ENCODE data around the gene PYGB.

PYGB gene

GRCh38 chr20:25291432-25292133 is 43.7 kb downstream of the PYGB start:
- no peak overlapping the region for H3K4ac ChIP-seq (ENCODE audit: low read length)
- H2AFZ ChIP-seq (ENCODE audit: low read length): no peak overlapping the region
- no peaks in the 10 kb centered on the region for H3K4me1 ChIP-seq (ENCODE audit: control insufficient read depth in 2 of 2, insufficient read depth in 1 of 2, low read depth in 1 of 2, low read length in 2 of 2)
- no peak overlapping the region for H3K4me2 ChIP-seq (ENCODE audit: insufficient read depth, low read length, poor library complexity, severe bottlenecking)
- no peak overlapping the region for H3K4me3 ChIP-seq (ENCODE audit: low read length in 2 of 2)
- peaks cover 0 to 2% of the 10 kb centered on the region in 2 donors for H3K9me3 ChIP-seq (replicated peaks in 1 of 2; ENCODE audit: control insufficient read depth in 2 of 2, insufficient read depth in 1 of 2, low read depth in 1 of 2, low read length in 2 of 2)
- peak overlapping the region; percentile 45 for H3K18ac ChIP-seq (ENCODE audit: low read length)
- WGBS, 2 donors (ENCODE audit: extremely low coverage in 2 of 2, insufficient read length in 2 of 2, insufficient replicate concordance in 1 of 2): no CpG with 5 or more reads among the region's 26 CpGs
- no peak overlapping the region for H4K91ac ChIP-seq (ENCODE audit: low read depth, low read length, poor library complexity)
- peak overlapping the region; percentile 29 for H3K23ac ChIP-seq (ENCODE audit: low read depth, low read length, poor library complexity)
- peak overlapping the region; percentile 16 for H2BK120ac ChIP-seq (ENCODE audit: low read depth, low read length)
- no peak overlapping the region for H4K8ac ChIP-seq (ENCODE audit: low read depth, low read length)
- H2BK12ac ChIP-seq (ENCODE audit: low read length): peak overlapping the region; percentile 18
- peak overlapping the region; percentile 53 for H2BK5ac ChIP-seq (ENCODE audit: low read length)
- no peaks in the 10 kb centered on the region for H3K27me3 ChIP-seq (ENCODE audit: control insufficient read depth in 3 of 3, insufficient read depth in 3 of 3, low read depth in 1 of 3, low read length in 3 of 3)
- peak overlapping the region; percentile 84 for H3K14ac ChIP-seq (ENCODE audit: low read length)
- H3K27ac ChIP-seq (replicated peaks; ENCODE audit: low read length): no peak overlapping the region
- peaks cover 3% of the 10 kb centered on the region for H3K79me1 ChIP-seq (ENCODE audit: low read depth, low read length)
- peak overlapping the region; percentile 4 for H3K9ac ChIP-seq (ENCODE audit: low read depth, low read length, poor library complexity)
- peaks cover 49 to 85% of the 10 kb centered on the region in 2 donors for H3K36me3 ChIP-seq (replicated peaks in 1 of 2; ENCODE audit: control insufficient read depth in 2 of 2, insufficient read depth in 2 of 2, low read length in 2 of 2)
- H2AK5ac ChIP-seq (ENCODE audit: low read depth, low read length): no peak overlapping the region
- no peak overlapping the region for H2BK15ac ChIP-seq (ENCODE audit: low read length)
- no peak for DNase-seq (ENCODE audit: low spot score)

DNA sequence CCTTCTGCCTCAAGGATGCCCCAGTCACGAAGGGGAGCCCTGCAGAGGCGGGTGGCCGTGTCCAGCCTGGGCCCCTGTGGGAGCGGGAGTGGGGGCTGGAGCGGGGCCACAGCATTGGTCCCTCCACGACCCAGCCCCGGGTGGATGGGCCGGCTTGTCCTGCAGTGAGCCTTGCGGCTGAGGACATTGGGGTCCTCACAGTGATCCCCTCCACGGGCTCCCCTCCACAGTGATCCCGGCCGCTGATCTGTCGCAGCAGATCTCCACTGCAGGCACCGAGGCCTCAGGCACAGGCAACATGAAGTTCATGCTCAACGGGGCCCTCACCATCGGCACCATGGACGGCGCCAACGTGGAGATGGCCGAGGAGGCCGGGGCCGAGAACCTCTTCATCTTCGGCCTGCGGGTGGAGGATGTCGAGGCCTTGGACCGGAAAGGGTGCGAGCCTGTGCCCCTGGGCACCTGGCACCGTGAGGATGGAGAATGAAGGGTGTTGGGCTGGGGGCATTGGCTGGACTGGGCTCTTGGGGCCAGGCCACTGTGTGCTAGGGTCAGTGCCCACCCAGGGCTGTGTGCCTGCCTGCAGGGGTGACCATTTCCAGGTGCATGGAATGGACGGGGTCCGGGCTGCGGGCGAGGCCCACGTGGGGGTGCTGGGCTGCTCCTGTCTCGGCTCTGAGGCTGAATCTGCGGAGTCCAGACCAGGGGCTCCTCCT is 44.4 kb downstream of the PYGB start:
- Histone ChIP-seq H2BK12ac (ENCODE audit: low read length) (peak overlapping the region; percentile 18), H2BK5ac (ENCODE audit: low read length) (peak overlapping the region; percentile 53), H3K4ac (ENCODE audit: low read length) (no peak overlapping the region), H3K9ac (ENCODE audit: low read depth, low read length, poor library complexity) (no peak overlapping the region), H3K4me3 (ENCODE audit: low read length in 2 of 2) (no peak overlapping the region), H3K9me3 (replicated peaks in 1 of 2; ENCODE audit: control insufficient read depth in 2 of 2, insufficient read depth in 1 of 2, low read depth in 1 of 2, low read length in 2 of 2) (peaks cover 0 to 2% of the 10 kb centered on the region in 2 donors), H3K27ac (replicated peaks; ENCODE audit: low read length) (no peak overlapping the region), H3K36me3 (replicated peaks in 1 of 2; ENCODE audit: control insufficient read depth in 2 of 2, insufficient read depth in 2 of 2, low read length in 2 of 2) (peaks cover 50 to 85% of the 10 kb centered on the region in 2 donors), H3K14ac (ENCODE audit: low read length) (no peak overlapping the region), H2BK15ac (ENCODE audit: low read length) (no peak overlapping the region), H3K79me1 (ENCODE audit: low read depth, low read length) (peaks cover 3% of the 10 kb centered on the region), H3K23ac (ENCODE audit: low read depth, low read length, poor library complexity) (no peak overlapping the region), H3K27me3 (ENCODE audit: control insufficient read depth in 3 of 3, insufficient read depth in 3 of 3, low read depth in 1 of 3, low read length in 3 of 3) (no peaks in the 10 kb centered on the region), H3K4me1 (ENCODE audit: control insufficient read depth in 2 of 2, insufficient read depth in 1 of 2, low read depth in 1 of 2, low read length in 2 of 2) (no peaks in the 10 kb centered on the region), H3K18ac (ENCODE audit: low read length) (peak overlapping the region; percentile 17), H3K4me2 (ENCODE audit: insufficient read depth, low read length, poor library complexity, severe bottlenecking) (no peak overlapping the region), H4K91ac (ENCODE audit: low read depth, low read length, poor library complexity) (no peak overlapping the region), H2BK120ac (ENCODE audit: low read depth, low read length) (no peak overlapping the region), H2AK5ac (ENCODE audit: low read depth, low read length) (no peak overlapping the region), H2AFZ (ENCODE audit: low read length) (no peak overlapping the region), H4K8ac (ENCODE audit: low read depth, low read length) (no peak overlapping the region)
- WGBS, 2 donors (ENCODE audit: extremely low coverage in 2 of 2, insufficient read length in 2 of 2, insufficient replicate concordance in 1 of 2): no CpG with 5 or more reads among the region's 35 CpGs
- DNase-seq (ENCODE audit: low spot score): no peak

DNA sequence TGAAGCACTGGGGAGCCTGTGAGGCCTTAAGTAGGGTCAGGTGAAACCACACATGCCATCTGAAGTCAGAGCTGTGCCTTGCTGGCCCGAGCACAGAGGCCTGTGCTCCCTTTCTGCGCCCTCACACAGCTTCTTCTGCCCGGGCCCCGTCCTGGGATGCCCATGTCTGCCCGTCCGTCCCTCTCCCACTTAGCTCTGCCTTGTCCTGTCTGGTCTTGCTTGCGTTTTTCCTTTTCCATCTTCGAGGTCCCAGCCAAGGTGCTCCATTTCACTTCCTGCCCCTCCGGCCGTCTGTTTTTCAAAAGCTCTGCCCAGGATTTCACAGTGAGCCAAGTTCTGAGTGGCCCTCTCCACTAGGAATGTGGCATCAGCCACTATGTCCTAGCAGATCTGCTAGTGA is 45.6 kb downstream of the PYGB start:
- Histone ChIP-seq H3K79me1 (ENCODE audit: low read depth, low read length) (peaks cover 3% of the 10 kb centered on the region), H3K27ac (replicated peaks; ENCODE audit: low read length) (no peak overlapping the region), H2AK5ac (ENCODE audit: low read depth, low read length) (no peak overlapping the region), H2BK5ac (ENCODE audit: low read length) (no peak overlapping the region), H3K4ac (ENCODE audit: low read length) (no peak overlapping the region), H3K9me3 (replicated peaks in 1 of 2; ENCODE audit: control insufficient read depth in 2 of 2, insufficient read depth in 1 of 2, low read depth in 1 of 2, low read length in 2 of 2) (peaks cover 0 to 2% of the 10 kb centered on the region in 2 donors), H3K27me3 (ENCODE audit: control insufficient read depth in 3 of 3, insufficient read depth in 3 of 3, low read depth in 1 of 3, low read length in 3 of 3) (no peaks in the 10 kb centered on the region), H3K36me3 (replicated peaks in 1 of 2; ENCODE audit: control insufficient read depth in 2 of 2, insufficient read depth in 2 of 2, low read length in 2 of 2) (peaks cover 47 to 82% of the 10 kb centered on the region in 2 donors), H3K4me3 (ENCODE audit: low read length in 2 of 2) (no peak overlapping the region), H2BK15ac (ENCODE audit: low read length) (no peak overlapping the region), H3K9ac (ENCODE audit: low read depth, low read length, poor library complexity) (no peak overlapping the region), H3K23ac (ENCODE audit: low read depth, low read length, poor library complexity) (no peak overlapping the region), H3K4me1 (ENCODE audit: control insufficient read depth in 2 of 2, insufficient read depth in 1 of 2, low read depth in 1 of 2, low read length in 2 of 2) (no peaks in the 10 kb centered on the region), H2AFZ (ENCODE audit: low read length) (no peak overlapping the region), H4K91ac (ENCODE audit: low read depth, low read length, poor library complexity) (no peak overlapping the region), H2BK120ac (ENCODE audit: low read depth, low read length) (no peak overlapping the region), H3K4me2 (ENCODE audit: insufficient read depth, low read length, poor library complexity, severe bottlenecking) (no peak overlapping the region), H3K14ac (ENCODE audit: low read length) (no peak overlapping the region), H4K8ac (ENCODE audit: low read depth, low read length) (no peak overlapping the region), H2BK12ac (ENCODE audit: low read length) (no peak overlapping the region), H3K18ac (ENCODE audit: low read length) (no peak overlapping the region)
- no peak for DNase-seq (ENCODE audit: low spot score)
- WGBS, 2 donors (ENCODE audit: extremely low coverage in 2 of 2, insufficient read length in 2 of 2, insufficient replicate concordance in 1 of 2): no CpG with 5 or more reads among the region's 10 CpGs

GRCh38 chr20:25293910-25294458 is 46.1 kb downstream of the PYGB start:
- DNase-seq (ENCODE audit: low spot score): no peak

More at GRCh38 chr20:25293910-25294458, 46.1 kb downstream of the PYGB start:
- no peak overlapping the region for H3K4ac ChIP-seq (ENCODE audit: low read length)
- H3K4me1 ChIP-seq (ENCODE audit: control insufficient read depth in 2 of 2, insufficient read depth in 1 of 2, low read depth in 1 of 2, low read length in 2 of 2): no peaks in the 10 kb centered on the region
- no peak overlapping the region for H3K14ac ChIP-seq (ENCODE audit: low read length)
- peaks cover 43 to 82% of the 10 kb centered on the region in 2 donors for H3K36me3 ChIP-seq (replicated peaks in 1 of 2; ENCODE audit: control insufficient read depth in 2 of 2, insufficient read depth in 2 of 2, low read length in 2 of 2)
- no peak overlapping the region for H2BK15ac ChIP-seq (ENCODE audit: low read length)
- no peak overlapping the region for H3K23ac ChIP-seq (ENCODE audit: low read depth, low read length, poor library complexity)
- H4K8ac ChIP-seq (ENCODE audit: low read depth, low read length): no peak overlapping the region
- H3K18ac ChIP-seq (ENCODE audit: low read length): no peak overlapping the region
- H3K27me3 ChIP-seq (ENCODE audit: control insufficient read depth in 3 of 3, insufficient read depth in 3 of 3, low read depth in 1 of 3, low read length in 3 of 3): no peaks in the 10 kb centered on the region
- H3K4me2 ChIP-seq (ENCODE audit: insufficient read depth, low read length, poor library complexity, severe bottlenecking): no peak overlapping the region
- no peak overlapping the region for H4K91ac ChIP-seq (ENCODE audit: low read depth, low read length, poor library complexity)
- H3K27ac ChIP-seq (replicated peaks; ENCODE audit: low read length): no peak overlapping the region
- H3K4me3 ChIP-seq (ENCODE audit: low read length in 2 of 2): no peak overlapping the region
- H2AK5ac ChIP-seq (ENCODE audit: low read depth, low read length): no peak overlapping the region
- no peak overlapping the region for H2BK5ac ChIP-seq (ENCODE audit: low read length)
- no peak overlapping the region for H3K9ac ChIP-seq (ENCODE audit: low read depth, low read length, poor library complexity)
- WGBS, 2 donors (ENCODE audit: extremely low coverage in 2 of 2, insufficient read length in 2 of 2, insufficient replicate concordance in 1 of 2): no CpG with 5 or more reads among the region's 13 CpGs
- peaks cover 3% of the 10 kb centered on the region for H3K79me1 ChIP-seq (ENCODE audit: low read depth, low read length)
- no peak overlapping the region for H2AFZ ChIP-seq (ENCODE audit: low read length)
- H2BK120ac ChIP-seq (ENCODE audit: low read depth, low read length): no peak overlapping the region
- H2BK12ac ChIP-seq (ENCODE audit: low read length): no peak overlapping the region
- H3K9me3 ChIP-seq (replicated peaks in 1 of 2; ENCODE audit: control insufficient read depth in 2 of 2, insufficient read depth in 1 of 2, low read depth in 1 of 2, low read length in 2 of 2): peaks cover 0 to 2% of the 10 kb centered on the region in 2 donors

All from neuronal stem cell (in vitro differentiated cells).